Cardiac fibroblast (primary cell): ENCODE results near the gene ATP8A1.
A peak's percentile ranks its signal among the peaks of the same experiment; 100 is the strongest.

ENCODE experiments used
- DNase-seq, 2 donors: peaks; one replicate each; pipeline versions ENCODE4 v3.0.0 to v3.0.0-alpha.2; 2010; ENCODE audit warnings: low read depth in 2 of 2
- H3K4me3 ChIP-seq, 2 donors: replicated peaks in 1 of 2; 1 replicate in 1 of 2; 2 replicates in 1 of 2; pipeline ENCODE4 v1.5.1; 2011; ENCODE audit warnings: low read depth in 2 of 2, low read length in 2 of 2, mild to moderate bottlenecking in 2 of 2, moderate library complexity in 1 of 2
- CTCF ChIP-seq: IDR thresholded peaks from one replicate; pipeline ENCODE4 v1.5.1; 2011; ENCODE audit warnings: low read depth, mild to moderate bottlenecking, low read length, inconsistent platforms

ATP8A1 gene

GRCh38 chr4:42396752-42397634, 259.9 kb downstream of the ATP8A1 start, which contains the start of gene SHISA3:
Gene SHISA3, plus strand, starts transcription at chr4:42397488. Its CDS starts 569 bp downstream, at chr4:42398057.
- peak; percentile 48 to 60 for DNase-seq

GRCh38 chr4:42396361-42396751, 260.5 kb downstream of the ATP8A1 start:
- TF ChIP-seq CTCF: no peak
- DNase-seq: no peak
- H3K4me3 ChIP-seq: no peak overlapping the region

More at GRCh38 chr4:42396752-42397634, 259.9 kb downstream of the ATP8A1 start, which contains the start of gene SHISA3:
- TF ChIP-seq CTCF: no peak
- H3K4me3 ChIP-seq: peak within 1 kb of the TSS; percentile 59 to 60

GRCh38 chr4:42395595-42395994, 261.3 kb downstream of the ATP8A1 start:
- no peak for DNase-seq
- no peak overlapping the region for H3K4me3 ChIP-seq
- no peak for TF ChIP-seq CTCF

GRCh38 chr4:42392436-42392835, 264.5 kb downstream of the ATP8A1 start:
- DNase-seq: no peak
- no peak overlapping the region for H3K4me3 ChIP-seq
- TF ChIP-seq CTCF: no peak

GRCh38 chr4:42391981-42392380, 264.9 kb downstream of the ATP8A1 start:
- no peak overlapping the region for H3K4me3 ChIP-seq
- TF ChIP-seq CTCF: no peak
- peak in 1 of 2 donors; percentile 9 for DNase-seq

- no peak for DNase-seq
- no peak for TF ChIP-seq CTCF
- no peak overlapping the region for H3K4me3 ChIP-seq
Measured at GRCh38 chr4:42391355-42391664, 265.6 kb downstream of the ATP8A1 start.
